Hepatocyte (in vitro differentiated cells): ENCODE results near the gene RGS3.

Experiments used
- CTCF ChIP-seq: fragments of 200-600 bp; sonication (generic); IDR thresholded peaks from 2 replicates; pipeline ENCODE4 v1.5.1; 2016; ENCODE audit warnings: antibody characterized with exemption, mild to moderate bottlenecking; ENCODE audit not compliant: poor library complexity
- EZH2 ChIP-seq: fragments of 200-600 bp; sonication (generic); IDR thresholded peaks from 2 replicates; pipeline ENCODE4 v1.6.1; 2016; ENCODE audit warnings: antibody characterized with exemption, mild to moderate bottlenecking, borderline replicate concordance
- EZH2phosphoT487 ChIP-seq: fragments of 200-600 bp; sonication (generic); IDR thresholded peaks from one replicate; pipeline ENCODE4 v1.6.1; 2018; ENCODE audit warnings: antibody characterized with exemption, mild to moderate bottlenecking, low read depth, moderate library complexity; ENCODE audit not compliant: unreplicated experiment, severe bottlenecking

- TF ChIP-seq CTCF (no peak), EZH2 (no peak), EZH2phosphoT487 (no peak)
These were observed 65.9 kb downstream of the RGS3 start for GRCh38 chr9:113529336-113530009.
